Thyroid gland (tissue), 4 donors: ENCODE data around the gene PRR33.

Source experiments
- POLR2A ChIP-seq, 2 donors: fragments of 450-650 bp; IDR thresholded peaks; one replicate each; pipeline ENCODE4 v1.6.1; 2017; ENCODE audit warnings: antibody characterized with exemption in 2 of 2, mild to moderate bottlenecking in 2 of 2, moderate library complexity in 1 of 2
- TF ChIP-seq, protein P1 (sequence below), 6 experiments: fragments of 200-600 bp in 3 of 6; fragments of 450-650 bp in 3 of 6; sonication (generic) in 3 of 6; IDR thresholded peaks; one replicate each; pipeline ENCODE4 v1.5.1; 2016 to 2019; ENCODE audit warnings: antibody characterized with exemption in 6 of 6, mild to moderate bottlenecking in 2 of 6, inconsistent platforms in 1 of 6, moderate library complexity in 1 of 6

DNA sequence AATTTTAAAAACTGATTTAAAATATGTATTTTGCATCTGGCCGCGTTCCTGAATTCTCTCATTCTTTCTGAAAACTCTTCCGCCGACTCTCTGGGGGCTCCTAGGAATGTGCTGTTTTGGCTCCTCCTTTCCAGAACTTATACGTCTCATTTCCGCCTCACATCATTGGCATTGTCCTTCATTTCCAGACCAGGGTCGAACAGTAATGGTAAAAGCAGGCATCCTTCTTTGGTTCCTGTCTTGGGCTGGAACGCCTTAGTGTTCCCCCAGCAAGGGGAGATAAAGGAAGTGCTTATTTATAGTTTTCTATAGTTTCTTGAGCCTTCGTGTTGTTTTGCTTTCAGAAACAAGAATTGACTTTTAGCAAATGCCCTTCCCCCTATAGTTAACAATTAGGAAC lies 16.9 kb upstream of the PRR33 start:
- TF ChIP-seq, protein P1, sequence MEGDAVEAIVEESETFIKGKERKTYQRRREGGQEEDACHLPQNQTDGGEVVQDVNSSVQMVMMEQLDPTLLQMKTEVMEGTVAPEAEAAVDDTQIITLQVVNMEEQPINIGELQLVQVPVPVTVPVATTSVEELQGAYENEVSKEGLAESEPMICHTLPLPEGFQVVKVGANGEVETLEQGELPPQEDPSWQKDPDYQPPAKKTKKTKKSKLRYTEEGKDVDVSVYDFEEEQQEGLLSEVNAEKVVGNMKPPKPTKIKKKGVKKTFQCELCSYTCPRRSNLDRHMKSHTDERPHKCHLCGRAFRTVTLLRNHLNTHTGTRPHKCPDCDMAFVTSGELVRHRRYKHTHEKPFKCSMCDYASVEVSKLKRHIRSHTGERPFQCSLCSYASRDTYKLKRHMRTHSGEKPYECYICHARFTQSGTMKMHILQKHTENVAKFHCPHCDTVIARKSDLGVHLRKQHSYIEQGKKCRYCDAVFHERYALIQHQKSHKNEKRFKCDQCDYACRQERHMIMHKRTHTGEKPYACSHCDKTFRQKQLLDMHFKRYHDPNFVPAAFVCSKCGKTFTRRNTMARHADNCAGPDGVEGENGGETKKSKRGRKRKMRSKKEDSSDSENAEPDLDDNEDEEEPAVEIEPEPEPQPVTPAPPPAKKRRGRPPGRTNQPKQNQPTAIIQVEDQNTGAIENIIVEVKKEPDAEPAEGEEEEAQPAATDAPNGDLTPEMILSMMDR (IDR thresholded peaks at IDR 0.05), result no peak
- no peak for TF ChIP-seq POLR2A (IDR thresholded peaks at IDR 0.05)
